Hair follicle dermal papilla cell (primary cell): Measurements from ENCODE around the gene GNL3L. TPM values are rescaled to one million over a fixed set of nuclear protein-coding genes. Genes with fewer than 3 reads are reported as not detected.

Experiments
- total RNA-seq: library from RNA; depleted of rRNA; stranded (reverse); fragments of >200 nt; gene quantifications from 2 replicates; pipeline ENCODE4 v1.2.3, GENCODE V29; 2012

GNL3L gene
- 38.7 and 44.0 TPM in 2 replicates for total RNA-seq

GRCh38 chrX:54529552-54530356 lies at the start of gene GNL3L:
Gene GNL3L (plus strand): TSS chrX:54530219. CDS start chrX:54532567, 2,348 bp downstream.

GRCh38 chrX:54495814-54496516 lies 34.1 kb upstream of the GNL3L start, which contains the start of gene FGD1:
Gene FGD1 (minus strand): TSS chrX:54496234. CDS start chrX:54495432, 802 bp downstream.

Other genes with a start within 250 kb of the GNL3L start
- gene WNK3, start 172.2 kb upstream of the GNL3L start, total RNA-seq = 2.9 and 4.9 TPM in 2 replicates
- 9.1 and 10.7 TPM in 2 replicates for gene TSR2, start 89.8 kb upstream of the GNL3L start, total RNA-seq
- 12.5 and 14.4 TPM in 2 replicates for gene FGD1, start 34.0 kb upstream of the GNL3L start, total RNA-seq